Parathyroid adenoma (tissue), 2 donors: Measurements from ENCODE around the gene OR7G2.

Experiments used
- H2AFZ ChIP-seq: fragments of 300-600 bp; sonication (generic); one replicate; pipeline ENCODE4 v1.7.0; 2017; ENCODE audit warnings: antibody characterized with exemption, mild to moderate bottlenecking
- H3K27ac ChIP-seq: fragments of 300-600 bp; sonication (generic); one replicate; pipeline ENCODE4 v1.7.0; 2017
- H3K27me3 ChIP-seq: fragments of 300-600 bp; sonication (generic); one replicate; pipeline ENCODE4 v1.7.0; 2017; ENCODE audit warnings: low read length; ENCODE audit not compliant: control insufficient read depth, insufficient read depth
- H3K36me3 ChIP-seq: fragments of 300-600 bp; sonication (generic); one replicate; pipeline ENCODE4 v1.7.0; 2017; ENCODE audit warnings: low read length; ENCODE audit not compliant: control insufficient read depth, insufficient read depth
- H3K4me1 ChIP-seq: fragments of 300-600 bp; sonication (generic); one replicate; pipeline ENCODE4 v1.7.0; 2017; ENCODE audit warnings: control low read depth
- H3K4me2 ChIP-seq: fragments of 300-600 bp; sonication (generic); one replicate; pipeline ENCODE4 v1.7.0; 2017; ENCODE audit warnings: low read length
- H3K4me3 ChIP-seq: fragments of 300-600 bp; sonication (generic); one replicate; pipeline ENCODE4 v1.7.0; 2017; ENCODE audit warnings: low read depth, low read length
- H3K79me2 ChIP-seq: fragments of 300-600 bp; sonication (generic); one replicate; pipeline ENCODE4 v1.7.0; 2017; ENCODE audit warnings: control low read depth
- H3K9ac ChIP-seq: fragments of 300-600 bp; sonication (generic); one replicate; pipeline ENCODE4 v1.7.0; 2017; ENCODE audit warnings: mild to moderate bottlenecking
- H3K9me3 ChIP-seq: fragments of 300-600 bp; sonication (generic); one replicate; pipeline ENCODE4 v1.7.0; 2017; ENCODE audit warnings: low read length; ENCODE audit not compliant: control insufficient read depth
- CTCF ChIP-seq: fragments of 300-600 bp; sonication (generic); IDR thresholded peaks from one replicate; pipeline ENCODE4 v1.7.0; 2017; ENCODE audit warnings: antibody characterized with exemption, mild to moderate bottlenecking
- donor health status: primary hyperparathyroidism.

The OR7G2 gene

GRCh38 chr19:9116547-9116946, 9.3 kb upstream of the OR7G2 start:
- TF ChIP-seq CTCF: no peak
- Histone ChIP-seq H3K79me2 (no peaks in the 10 kb centered on the region), H3K27me3 (no peaks in the 10 kb centered on the region), H3K36me3 (no peaks in the 10 kb centered on the region), H3K4me2 (no peak overlapping the region), H3K9me3 (no peaks in the 10 kb centered on the region), H3K27ac (no peak overlapping the region), H3K4me3 (no peak overlapping the region), H3K9ac (no peak overlapping the region), H3K4me1 (no peaks in the 10 kb centered on the region), H2AFZ (no peak overlapping the region)

- H3K4me2 ChIP-seq: no peak within 1 kb of the TSS
- no peak within 1 kb of the TSS for H3K4me3 ChIP-seq
- no peak for TF ChIP-seq CTCF
- H3K27me3 ChIP-seq: no peaks in the 10 kb centered on the region
- H3K9me3 ChIP-seq: no peaks in the 10 kb centered on the region
- no peaks in the 10 kb centered on the region for H3K36me3 ChIP-seq
- no peaks in the 10 kb centered on the region for H3K4me1 ChIP-seq
- H2AFZ ChIP-seq: no peak within 1 kb of the TSS
- H3K9ac ChIP-seq: no peak within 1 kb of the TSS
- H3K79me2 ChIP-seq: no peaks in the 10 kb centered on the region
- no peak within 1 kb of the TSS for H3K27ac ChIP-seq
These were observed 8.1 kb upstream of the OR7G2 start, which contains the start of gene OR7G1 for GRCh38 chr19:9115307-9115813. Gene OR7G1, minus strand, starts transcription at chr19:9115763. Its CDS starts 0 bp downstream, at chr19:9115763.

GRCh38 chr19:9109959-9110358, 2.7 kb upstream of the OR7G2 start:
- H3K79me2 ChIP-seq: no peaks in the 10 kb centered on the region
- H3K27me3 ChIP-seq: no peaks in the 10 kb centered on the region
- no peak overlapping the region for H3K4me3 ChIP-seq
- no peak overlapping the region for H3K27ac ChIP-seq
- H3K4me1 ChIP-seq: no peaks in the 10 kb centered on the region
- H3K9ac ChIP-seq: no peak overlapping the region
- no peaks in the 10 kb centered on the region for H3K9me3 ChIP-seq
- H3K4me2 ChIP-seq: no peak overlapping the region
- no peak overlapping the region for H2AFZ ChIP-seq
- TF ChIP-seq CTCF: no peak
- no peaks in the 10 kb centered on the region for H3K36me3 ChIP-seq

GRCh38 chr19:9086761-9087160, 20.5 kb downstream of the OR7G2 start, which contains the start of gene OR1M1:
Gene OR1M1, plus strand, starts transcription at chr19:9087061. Its CDS starts 6,184 bp downstream, at chr19:9093245.
- Histone ChIP-seq H3K4me2 (no peak within 1 kb of the TSS), H3K27me3 (no peaks in the 10 kb centered on the region), H3K9me3 (no peaks in the 10 kb centered on the region), H3K9ac (no peak within 1 kb of the TSS), H3K27ac (no peak within 1 kb of the TSS), H2AFZ (no peak within 1 kb of the TSS), H3K79me2 (no peaks in the 10 kb centered on the region), H3K4me3 (no peak within 1 kb of the TSS), H3K36me3 (no peaks in the 10 kb centered on the region), H3K4me1 (no peaks in the 10 kb centered on the region)
- no peak for TF ChIP-seq CTCF

GRCh38 chr19:9078651-9079050, 28.6 kb downstream of the OR7G2 start:
- H3K9ac ChIP-seq: no peak overlapping the region
- H2AFZ ChIP-seq: no peak overlapping the region
- H3K4me3 ChIP-seq: no peak overlapping the region
- no peaks in the 10 kb centered on the region for H3K4me1 ChIP-seq
- no peak overlapping the region for H3K27ac ChIP-seq
- H3K27me3 ChIP-seq: no peaks in the 10 kb centered on the region
- no peak for TF ChIP-seq CTCF
- H3K9me3 ChIP-seq: no peaks in the 10 kb centered on the region
- H3K36me3 ChIP-seq: no peaks in the 10 kb centered on the region
- no peak overlapping the region for H3K4me2 ChIP-seq
- H3K79me2 ChIP-seq: no peaks in the 10 kb centered on the region
